Activated CD4-positive, alpha-beta T cell treated with anti-CD3 and anti-CD28 coated beads, Interleukin-2, Interleukin-4, amounts not matched to agents 100 ng/mL and 50 ng/mL, durations not matched to agents 16 hours and 8 hours (primary cell): Measurements from ENCODE around the gene PM20D1.
"Not testable (repeated sequence)": the region's sequence is repeated elsewhere in the genome, so short reads cannot be mapped to it uniquely, and the experiment has no call there.

Source experiments
- DNase-seq: peaks from one replicate; pipeline ENCODE4 v3.0.0-alpha.2; 2020; ENCODE audit warnings: low spot score

The PM20D1 gene

DNA sequence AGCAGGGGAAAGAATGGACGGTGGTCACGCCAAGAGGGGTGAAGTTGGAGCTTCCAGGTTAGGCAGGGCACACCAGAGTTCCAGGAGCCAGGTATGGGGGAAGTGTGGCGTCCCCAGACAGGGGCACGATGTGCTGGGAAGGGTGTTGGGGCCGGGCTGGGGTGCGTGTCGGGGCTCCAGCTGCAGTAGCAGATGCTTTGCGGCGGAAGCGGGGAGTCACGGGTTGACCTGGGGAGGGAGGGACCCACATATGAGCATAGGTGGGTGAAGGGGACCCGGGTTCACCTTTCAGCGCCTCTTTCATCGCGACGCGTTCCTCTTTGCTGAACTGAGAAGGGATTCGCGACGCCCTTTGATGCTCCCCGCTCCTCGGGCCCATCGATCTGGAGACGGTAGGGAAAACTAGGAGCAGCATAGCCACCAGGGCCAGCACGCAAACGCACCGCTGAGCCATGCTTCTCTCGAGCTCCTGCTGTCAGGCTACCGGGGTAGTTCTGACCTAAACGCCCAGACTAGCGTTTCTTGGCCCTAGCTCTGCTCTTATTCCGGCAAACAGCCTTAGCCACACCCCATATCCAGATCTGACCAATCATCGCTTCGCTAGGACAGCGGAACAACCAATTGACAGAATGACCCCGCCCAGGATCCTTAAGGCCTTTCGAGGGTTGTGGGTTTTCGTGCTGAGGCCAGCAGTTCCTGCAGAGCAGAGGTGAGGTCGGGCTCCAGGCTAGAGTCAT lies at the start of gene PM20D1:
PM20D1 (minus strand) TSS at position 514 of the 737 bp plus-strand sequence; CDS start at position 454, 60 bp downstream.
- DNase-seq: peak; percentile 83

DNA sequence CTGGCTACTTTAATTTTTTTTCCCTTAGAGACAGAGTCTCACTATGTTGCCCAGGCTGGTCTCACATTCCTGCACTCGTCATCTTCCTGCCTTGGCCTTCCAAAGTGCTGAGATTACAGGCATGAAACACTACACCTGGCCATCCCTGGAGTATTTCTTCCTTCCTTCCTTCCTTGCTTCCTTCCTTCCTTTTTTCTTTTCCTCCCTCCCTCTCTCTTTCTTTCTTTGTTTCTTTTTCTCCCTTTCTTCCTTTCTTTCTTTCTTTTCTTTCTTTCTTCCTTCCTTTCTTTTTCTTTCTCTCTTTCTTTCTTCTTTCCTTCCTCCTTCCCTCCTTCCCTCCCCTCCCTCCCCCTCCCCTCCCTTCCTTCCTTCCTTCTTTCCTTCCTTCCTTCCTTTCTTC lies 46.4 kb upstream of the PM20D1 start:
- no peak for DNase-seq

DNA sequence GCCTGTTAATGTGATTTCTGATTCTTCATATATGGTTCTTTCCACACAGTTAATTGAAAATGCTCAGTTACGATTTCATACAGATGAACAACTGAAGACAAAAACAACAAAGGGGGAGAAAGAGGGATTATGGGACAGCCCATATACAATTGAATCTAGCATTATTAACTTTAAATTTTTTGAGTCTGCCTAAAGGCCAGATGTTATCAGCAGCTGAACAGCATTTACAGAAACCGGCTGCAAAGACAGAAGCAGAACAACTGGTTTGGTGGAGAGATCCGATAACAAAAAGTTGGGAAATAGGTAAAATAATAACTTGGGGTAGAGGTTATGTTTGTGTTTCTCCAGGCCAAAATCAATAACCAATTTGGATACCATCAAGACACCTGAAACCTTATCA lies 44.2 kb upstream of the PM20D1 start:
- not testable (repeated sequence) for DNase-seq

GRCh38 chr1:205892175-205892574 lies 42.2 kb upstream of the PM20D1 start:
- not testable (repeated sequence) for DNase-seq

DNA sequence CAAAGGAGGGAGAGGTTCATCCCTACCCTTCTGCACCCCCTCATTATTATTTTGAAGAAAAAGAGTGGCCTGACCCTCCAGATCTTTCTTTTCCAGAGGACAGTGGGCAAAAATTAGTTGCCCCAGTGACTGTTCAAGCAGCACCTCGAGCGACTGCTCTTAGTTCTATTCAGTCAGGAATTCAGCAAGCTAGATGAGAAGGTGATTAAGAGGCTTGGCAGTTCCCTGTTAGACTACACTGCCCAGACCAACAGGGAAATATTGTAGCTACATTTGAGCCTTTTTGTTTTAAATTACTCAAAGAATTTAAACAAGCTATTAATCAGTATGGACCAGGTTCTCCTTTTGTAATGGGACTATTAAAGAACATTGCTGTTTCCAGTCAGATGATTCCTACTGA lies 41.5 kb upstream of the PM20D1 start:
- not testable (repeated sequence) for DNase-seq

GRCh38 chr1:205890631-205891030 lies 40.7 kb upstream of the PM20D1 start:
- not testable (repeated sequence) for DNase-seq

GRCh38 chr1:205889706-205890105 lies 39.8 kb upstream of the PM20D1 start:
- DNase-seq: not testable (repeated sequence)

DNA sequence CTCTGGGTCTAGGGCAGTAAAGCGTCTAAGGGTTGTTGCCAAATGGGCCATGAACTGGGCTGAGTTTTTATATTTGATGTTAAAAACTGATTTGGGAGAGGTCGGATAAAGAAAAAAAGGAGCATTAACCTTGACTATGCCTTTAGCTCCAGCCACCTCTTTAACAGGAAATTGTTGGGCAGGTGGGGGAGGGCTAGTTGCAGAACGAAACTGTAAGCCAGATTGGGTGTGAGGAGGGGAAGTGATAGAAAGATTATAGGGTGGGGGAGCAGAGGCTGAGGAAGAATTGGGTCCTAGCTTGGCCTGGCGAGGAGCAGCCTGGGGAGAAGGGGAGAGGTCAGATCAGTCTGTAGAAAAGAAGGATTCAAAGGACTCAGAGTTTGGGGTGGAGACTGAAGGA lies 39.1 kb upstream of the PM20D1 start:
- DNase-seq: peak; percentile 2

DNA sequence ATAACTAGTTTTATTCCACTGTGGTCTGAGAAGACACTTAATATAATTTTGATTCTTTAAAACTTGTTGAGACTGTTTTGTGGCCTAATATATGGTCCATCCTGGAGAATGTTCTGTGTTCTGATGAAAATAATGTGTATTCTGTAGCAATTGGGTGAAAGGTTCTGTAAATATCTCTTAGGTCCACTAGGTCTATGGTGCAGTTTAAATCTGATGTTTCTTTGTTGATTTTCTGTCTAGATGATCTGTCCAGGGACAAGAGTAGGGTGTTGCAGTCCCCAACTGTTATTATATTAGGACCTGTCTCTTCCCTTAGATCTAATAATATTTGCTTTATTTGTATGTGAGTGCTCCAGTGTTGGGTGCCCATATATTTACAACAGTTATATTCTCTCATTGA lies 33.9 kb upstream of the PM20D1 start:
- no peak for DNase-seq

DNA sequence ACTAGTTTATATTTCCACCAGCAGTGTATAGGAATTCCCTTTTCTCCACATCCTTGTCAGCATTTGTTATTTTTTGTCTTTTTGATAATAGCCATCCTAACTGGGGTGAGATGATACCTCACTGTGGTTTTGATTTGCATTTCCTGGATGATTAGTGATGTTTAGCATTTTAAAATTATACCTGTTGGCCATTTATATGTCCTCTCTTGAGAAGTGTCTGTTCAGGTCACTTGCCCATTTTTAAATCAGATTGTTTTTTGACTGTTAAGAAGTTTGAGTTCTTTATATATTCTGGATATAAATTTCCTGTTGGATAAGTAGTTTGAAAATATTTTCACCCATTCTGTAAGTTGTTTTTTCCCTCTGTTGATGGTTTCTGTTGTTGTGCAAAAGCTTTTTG lies 31.0 kb upstream of the PM20D1 start:
- DNase-seq: no peak

DNA sequence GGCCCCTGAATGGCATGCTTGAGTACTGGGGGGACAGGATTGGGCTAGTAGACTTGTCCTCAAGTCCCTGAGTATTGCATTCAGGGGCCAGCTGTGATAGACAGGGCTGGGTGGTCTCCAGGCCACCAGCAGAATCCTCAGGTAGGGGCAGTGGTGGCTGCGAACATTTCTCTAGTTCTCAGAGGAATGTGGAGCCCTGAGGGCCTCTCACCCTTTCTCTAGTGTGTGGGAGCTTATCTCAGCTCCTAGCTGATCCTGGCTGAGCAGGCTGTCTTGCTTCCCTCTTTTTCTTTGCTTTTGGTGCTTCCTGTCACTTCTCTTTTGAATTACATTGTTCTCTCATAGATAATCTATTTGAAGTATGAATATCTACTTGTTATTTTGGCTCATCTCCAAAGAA lies 30.0 kb upstream of the PM20D1 start:
- no peak for DNase-seq

DNA sequence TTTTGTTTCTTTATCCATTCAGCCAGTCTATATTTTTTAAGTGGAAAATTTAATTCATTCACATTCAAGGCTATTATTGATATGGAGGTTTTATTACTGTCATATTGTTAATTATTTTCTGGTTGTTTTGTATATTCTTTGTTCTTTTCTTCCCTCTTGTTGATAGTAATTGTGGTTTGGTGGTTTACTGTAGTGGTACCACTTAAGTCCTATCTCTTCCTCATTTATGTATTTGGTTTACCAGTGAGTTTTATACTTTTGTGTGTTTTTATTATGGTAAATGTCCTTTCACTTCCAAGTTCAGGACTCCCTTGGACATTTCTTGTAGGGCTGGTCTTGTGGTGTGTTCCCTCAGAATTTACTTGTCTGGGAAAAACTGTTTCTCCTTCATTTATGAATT lies 28.1 kb upstream of the PM20D1 start:
- no peak for DNase-seq

DNA sequence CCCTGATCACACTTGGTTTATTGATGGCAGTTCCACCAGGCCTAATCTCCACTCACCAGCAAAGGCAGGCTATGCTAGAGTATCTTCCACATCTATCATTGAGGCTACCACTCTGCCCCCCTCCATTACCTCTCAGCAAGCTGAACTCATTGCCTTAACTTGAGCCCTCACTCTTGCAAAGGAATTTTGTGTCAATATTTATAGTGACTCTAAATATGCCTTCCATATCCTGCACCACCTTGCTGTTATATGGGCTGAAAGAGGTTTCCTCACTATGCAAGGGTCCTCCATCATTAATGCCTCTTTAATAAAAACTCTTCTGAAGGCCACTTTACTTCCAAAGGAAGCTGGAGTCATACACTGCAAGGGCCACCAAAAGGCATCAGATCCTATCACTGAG lies 23.2 kb upstream of the PM20D1 start:
- not testable (repeated sequence) for DNase-seq

DNA sequence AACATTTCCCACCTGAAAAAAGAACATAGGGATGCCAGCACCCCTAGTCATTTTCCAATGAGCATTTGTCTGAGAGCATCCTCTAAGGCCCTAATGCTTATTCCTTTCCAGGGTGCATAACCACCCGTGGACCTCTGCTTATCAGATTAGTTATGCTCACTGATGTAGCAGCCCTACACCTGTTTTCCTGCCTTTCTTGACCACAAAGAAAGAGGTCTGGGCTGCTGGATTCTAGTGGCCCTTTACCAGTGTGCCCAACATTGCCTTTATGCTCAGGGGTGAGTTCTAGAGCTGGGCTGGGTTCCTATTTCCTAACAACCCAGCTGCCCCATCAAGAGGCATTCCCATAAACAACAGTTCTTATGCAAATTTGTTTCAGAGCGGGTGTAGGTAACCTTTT lies 20.3 kb upstream of the PM20D1 start:
- DNase-seq: no peak

DNA sequence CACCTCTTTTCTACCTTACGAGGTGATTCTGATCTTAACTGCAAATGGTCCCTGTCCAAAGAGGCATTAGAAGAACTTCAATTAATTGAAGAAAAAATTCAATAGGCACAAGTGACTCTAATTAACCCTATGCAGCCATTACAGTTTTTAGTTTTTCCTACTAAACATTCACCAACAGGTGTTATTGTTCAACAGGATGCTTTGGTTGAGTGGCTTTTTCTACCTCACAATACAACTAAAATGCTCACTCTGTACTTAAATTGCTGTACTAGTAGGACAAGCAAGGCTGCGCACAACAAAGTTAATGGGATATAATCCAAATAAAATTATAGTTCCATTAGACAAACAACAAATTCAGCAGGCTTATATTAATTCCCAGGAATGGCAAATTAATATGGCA lies 11.6 kb upstream of the PM20D1 start:
- no peak for DNase-seq

- DNase-seq: no peak
Measured at GRCh38 chr1:205858141-205858961, 8.4 kb upstream of the PM20D1 start.

- DNase-seq: not testable (repeated sequence)
Measured at GRCh38 chr1:205857501-205857900, 7.6 kb upstream of the PM20D1 start.

GRCh38 chr1:205856433-205856832 lies 6.5 kb upstream of the PM20D1 start:
- DNase-seq: no peak

DNA sequence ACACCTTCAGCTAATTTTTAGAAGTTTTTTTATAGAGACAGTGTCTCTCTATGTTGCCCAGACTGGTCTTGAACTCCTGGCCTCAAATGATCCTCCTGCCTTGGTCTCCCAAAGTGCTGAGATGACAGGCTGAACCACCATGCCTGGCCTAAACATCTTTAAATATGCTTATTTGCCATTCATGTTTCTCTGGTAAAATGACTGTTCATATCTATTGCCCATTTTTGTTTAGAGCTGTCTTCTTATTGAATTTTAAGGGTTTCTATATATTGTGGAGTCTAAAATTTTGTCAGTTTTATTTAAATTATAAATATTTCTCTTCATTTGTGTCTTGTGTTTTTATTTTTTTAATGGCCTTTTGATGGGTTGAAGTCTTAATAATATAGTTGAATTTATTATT lies 3.0 kb upstream of the PM20D1 start:
- no peak for DNase-seq

- DNase-seq: no peak
Measured at GRCh38 chr1:205851993-205852392, 2.1 kb upstream of the PM20D1 start.

DNA sequence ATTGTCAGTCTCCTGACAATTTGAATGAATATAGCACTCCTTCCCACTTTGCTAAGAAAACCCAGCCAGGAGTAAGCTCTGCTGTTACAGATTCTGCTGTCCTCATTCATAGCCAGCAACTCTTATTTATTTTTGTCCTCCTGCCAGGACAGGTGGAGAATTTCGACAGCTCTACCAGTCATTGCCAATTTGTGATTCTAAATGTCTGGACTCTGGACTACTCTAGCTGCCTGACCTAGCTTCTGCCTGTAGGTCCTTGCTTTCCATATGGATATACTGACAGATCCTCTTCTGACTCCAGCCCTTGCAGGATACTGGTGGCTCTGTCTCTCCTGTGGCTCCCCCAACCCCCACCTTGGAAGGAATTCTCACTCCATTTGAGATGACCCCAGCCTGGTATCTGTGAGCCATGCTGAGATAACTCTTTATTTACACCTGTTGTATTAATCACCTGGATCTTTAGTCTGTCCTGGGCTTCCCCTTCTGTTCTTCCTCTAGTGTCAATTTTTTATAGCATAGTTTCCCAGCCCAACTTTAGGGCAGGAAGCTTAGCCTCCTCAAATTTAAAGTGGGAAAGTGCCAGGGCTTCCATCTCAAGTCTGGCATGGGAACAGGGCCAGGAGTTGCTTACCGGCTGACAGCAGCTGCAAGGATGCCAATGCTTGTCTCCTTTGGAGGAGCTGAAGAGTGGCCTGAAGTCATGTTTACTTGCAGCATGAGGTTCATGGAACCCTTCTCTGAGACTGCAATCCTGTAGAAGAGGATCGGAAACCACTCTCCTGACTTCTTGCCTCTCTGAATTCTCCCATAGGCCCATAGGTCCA lies 6.7 kb downstream of the PM20D1 start:
- DNase-seq: no peak

DNA sequence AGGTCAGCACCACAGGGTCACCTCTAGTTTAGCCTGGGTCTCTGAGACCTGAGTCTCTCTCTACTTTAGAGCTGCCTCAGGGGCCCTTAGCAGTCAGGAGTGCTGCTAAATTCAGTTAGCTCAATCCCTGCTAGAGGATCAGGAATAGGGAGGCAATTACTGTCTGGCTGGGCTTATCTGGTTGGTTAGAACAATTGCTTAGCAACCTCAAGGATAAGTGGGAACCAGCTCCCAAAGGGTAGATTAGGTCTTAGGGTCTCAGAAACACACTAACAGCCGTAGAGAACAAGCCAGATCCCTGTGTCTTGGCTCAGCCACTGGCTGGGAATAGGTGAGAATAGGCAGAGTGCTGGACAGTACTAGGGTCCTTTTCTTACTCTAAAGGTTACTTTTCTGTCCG lies 7.7 kb downstream of the PM20D1 start:
- DNase-seq: no peak
